Stimulated activated CD8-positive, alpha-beta memory T cell treated with anti-CD3 and anti-CD28 coated beads, Interleukin-15, amount 100 ng/mL, for 24 hours (primary cell): ENCODE results near the gene ACVRL1.

ENCODE experiments used
- DNase-seq: peaks from one replicate; pipeline ENCODE4 v3.0.0-alpha.2; 2020; ENCODE audit warnings: low read depth

Gene ACVRL1

DNA sequence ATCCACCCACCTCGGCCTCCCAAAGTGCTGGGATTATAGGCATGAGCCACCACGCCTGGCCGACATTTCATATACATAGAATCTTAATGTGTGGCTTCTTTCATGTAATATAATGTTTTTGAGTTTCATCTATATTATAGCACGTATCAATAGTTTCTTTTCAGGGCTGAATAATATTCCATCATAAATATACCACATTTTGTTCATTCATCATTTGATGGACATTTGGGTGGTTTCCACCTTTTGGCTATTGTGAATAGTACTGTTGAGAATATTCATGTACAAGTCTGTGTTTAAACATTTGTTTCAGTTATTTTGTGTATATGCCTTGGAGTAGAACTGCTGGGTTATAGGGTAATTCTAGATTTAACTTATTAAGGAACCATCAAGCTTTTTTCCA lies 56.2 kb downstream of the ACVRL1 start:
- no peak for DNase-seq

DNA sequence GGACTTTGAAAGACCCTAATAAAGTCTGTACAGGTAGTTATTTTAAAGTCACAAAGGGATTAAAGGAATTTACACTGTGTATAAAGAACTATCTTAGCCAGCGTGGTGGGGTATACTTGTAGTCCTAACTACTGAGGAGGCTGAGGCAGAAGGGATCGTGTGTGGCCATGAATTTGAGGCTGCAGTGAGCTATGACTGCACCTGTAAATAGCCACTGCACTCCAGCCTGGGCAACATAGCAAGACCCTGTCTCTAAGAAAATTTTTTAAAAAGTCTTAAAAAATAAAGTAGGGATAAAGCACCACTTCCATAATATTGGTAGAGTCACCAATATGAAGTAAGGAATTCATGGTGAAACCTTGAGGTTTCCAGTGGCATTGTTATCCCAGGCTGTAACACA lies 62.3 kb downstream of the ACVRL1 start:
- no peak for DNase-seq

DNA sequence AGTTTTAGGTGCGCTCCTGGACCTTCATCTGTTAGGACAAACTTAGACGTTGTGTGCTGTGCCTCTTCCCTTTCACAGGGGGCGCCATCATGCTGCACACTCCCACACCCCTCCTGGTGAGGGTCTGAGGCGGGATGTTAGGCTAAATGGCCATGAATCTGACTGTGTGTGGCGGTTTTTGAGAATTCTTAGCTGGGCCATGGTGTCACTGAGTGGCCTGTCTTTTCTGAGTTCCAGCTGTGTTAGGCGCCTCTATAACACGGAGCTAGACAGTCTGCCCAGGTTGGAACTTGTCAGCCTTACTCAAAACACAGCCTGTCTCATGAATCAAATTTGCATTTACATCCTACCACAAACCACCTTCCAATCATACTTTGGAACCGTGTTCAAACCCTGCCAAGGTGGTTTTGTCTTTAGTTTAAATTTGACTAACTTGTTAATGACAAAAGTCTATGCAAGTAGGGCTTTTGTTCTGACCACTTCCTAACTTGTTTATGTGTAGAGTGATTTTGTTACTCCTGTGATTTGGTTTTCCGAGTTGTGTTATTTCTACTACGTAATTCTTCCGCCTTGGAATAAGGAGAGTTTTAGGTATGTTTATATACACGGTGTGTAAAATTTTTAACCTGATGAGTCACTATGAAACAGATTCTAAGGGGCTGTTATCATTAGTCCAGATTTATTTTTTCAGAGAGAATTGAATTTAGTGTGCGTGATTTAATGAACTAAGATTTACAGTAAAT lies 63.8 kb downstream of the ACVRL1 start:
- no peak for DNase-seq

DNA sequence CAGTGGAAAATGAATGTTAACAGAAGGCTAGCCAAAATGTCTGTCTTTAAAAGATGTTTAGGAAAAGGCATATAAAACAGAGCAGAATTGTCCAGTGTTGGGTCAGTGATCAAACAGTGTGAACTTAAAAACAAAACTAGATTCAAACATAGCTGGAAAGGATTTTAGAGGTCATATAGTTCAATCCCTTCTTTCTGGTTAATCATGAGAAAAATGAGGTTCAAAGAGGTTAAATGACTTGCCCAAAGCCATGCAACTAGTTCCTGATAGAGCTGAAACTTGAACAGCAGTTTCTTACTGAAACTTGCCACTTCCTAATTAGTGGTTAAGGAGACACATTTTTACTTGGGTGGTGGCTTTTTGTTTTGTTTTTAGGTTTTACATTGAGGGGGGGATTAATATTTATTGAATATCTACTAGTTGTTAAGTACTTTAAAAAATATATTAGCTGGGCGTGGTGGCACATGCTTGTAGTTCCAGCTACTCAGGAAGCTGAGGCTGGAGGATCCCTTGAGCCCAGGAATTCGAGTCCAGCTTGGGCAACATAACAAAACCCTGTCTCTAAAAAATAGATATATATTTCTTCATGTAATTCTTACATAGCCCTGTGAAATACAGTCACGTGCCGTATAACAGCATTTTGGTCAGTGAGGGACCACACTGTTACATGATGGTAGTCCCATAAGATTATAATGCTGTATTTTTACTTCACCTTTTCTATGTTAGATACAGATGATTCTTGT lies 64.5 kb downstream of the ACVRL1 start:
- DNase-seq, result no peak

DNA sequence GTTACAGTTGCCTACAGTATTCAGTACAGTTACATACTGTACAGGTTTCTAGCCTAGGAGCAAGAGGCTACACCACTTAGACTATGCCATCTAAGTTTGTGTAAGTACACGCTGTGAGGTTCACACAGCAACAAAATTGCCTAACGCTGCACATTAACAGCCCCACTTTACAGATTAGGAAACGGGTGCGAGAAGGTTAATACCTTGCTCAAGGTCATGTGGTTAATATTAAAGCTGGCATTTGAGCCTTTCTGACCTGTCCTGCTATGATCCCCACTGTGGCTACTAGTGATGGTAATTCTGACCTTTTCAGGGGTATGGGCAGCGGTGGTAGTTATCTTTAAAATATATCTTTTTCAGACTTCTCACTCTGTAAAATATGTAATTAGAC lies 65.1 kb downstream of the ACVRL1 start:
- no peak for DNase-seq

DNA sequence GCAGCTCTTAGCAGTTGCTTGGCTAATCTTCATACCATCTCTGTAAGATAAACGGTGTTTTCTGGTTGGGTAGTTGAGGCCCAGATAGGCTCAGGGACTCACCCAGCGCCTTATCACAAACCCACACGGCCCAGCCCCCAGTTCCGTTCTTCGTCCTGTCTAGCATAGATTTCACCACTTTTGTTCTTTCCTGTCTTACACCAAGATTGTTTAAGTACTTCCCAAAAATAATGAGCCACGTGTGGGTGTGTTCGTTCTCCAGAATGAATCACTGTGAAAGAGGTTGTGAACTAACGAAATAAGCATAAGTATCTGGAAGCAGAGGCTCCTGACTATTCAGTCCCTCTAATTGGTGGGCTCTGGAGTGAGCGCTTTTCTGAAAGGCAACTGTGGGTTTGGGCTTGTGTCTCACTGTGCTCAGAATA lies 65.6 kb downstream of the ACVRL1 start:
- no peak for DNase-seq
